ENCODE measurements around the gene MVD. TPM values are rescaled to one million over a fixed set of nuclear protein-coding genes. Genes with fewer than 3 reads are reported as not detected.

The MVD gene
- total RNA-seq, 1 experiment from 2014 or later, result 119 TPM

- intact Hi-C loops (cut with micrococcal nuclease), result no loop called here
- H3K9me3 ChIP-seq (ENCODE audit: control insufficient read depth in 1 of 2, insufficient read depth in 1 of 2, low read depth in 1 of 2, low read length in 2 of 2), result no peaks in the 10 kb centered on the region
- no peaks in the 10 kb centered on the region for H3K27me3 ChIP-seq (ENCODE audit: insufficient read depth, low read length)
- ATAC-seq (no peak), DNase-seq (ENCODE audit: low read depth, low spot score) (no peak)
- no TSS peak for BruUV-seq (replicated peaks)
- H3K4me2 ChIP-seq (ENCODE audit: low read length), result no peak overlapping the region
- no peak overlapping the region for H3K4me3 ChIP-seq (replicated peaks in 1 of 2; ENCODE audit: low read depth in 1 of 2, low read length in 2 of 2)
- H3K9ac ChIP-seq (ENCODE audit: low read length), result no peak overlapping the region
- H2AFZ ChIP-seq (ENCODE audit: low read depth, low read length, poor library complexity, severe bottlenecking), result no peak overlapping the region
- peaks cover 4 to 21% of the 10 kb centered on the region in 2 experiments; a peak in 3 of 4 replicates for H3K4me1 ChIP-seq (ENCODE audit: control insufficient read depth in 1 of 2, insufficient read depth in 2 of 2, low read length in 2 of 2)
- no peaks in the 10 kb centered on the region for H3K36me3 ChIP-seq (ENCODE audit: control insufficient read depth in 1 of 2, insufficient read depth in 2 of 2, low read length in 2 of 2)
- H4K20me1 ChIP-seq (ENCODE audit: insufficient read depth), result no peaks in the 10 kb centered on the region
- H3K79me2 ChIP-seq (ENCODE audit: insufficient read depth, low read length), result peaks cover 27% of the 10 kb centered on the region
- POLR2A ChIA-PET, result no interaction called here
- TF ChIP-seq ELF1 (IDR thresholded peaks at IDR 0.05; ENCODE audit: borderline replicate concordance, low read depth) (no peak), YY1 (IDR thresholded peaks at IDR 0.05; ENCODE audit: extremely low read depth, insufficient replicate concordance, low read depth, low read length) (no peak), ZFX (IDR thresholded peaks at IDR 0.05) (no peak), CTCF (IDR thresholded peaks at IDR 0.05 in 2 of 3, conservative IDR thresholded peaks at IDR 0.05 in 1 of 3; ENCODE audit: borderline replicate concordance in 1 of 3, insufficient read depth in 1 of 3, low read depth in 2 of 3, low read length in 2 of 3) (no peak), TCF7L2 (IDR thresholded peaks at IDR 0.05; ENCODE audit: borderline replicate concordance, extremely low read depth, insufficient read depth, insufficient read length) (no peak), ZNF274 (IDR thresholded peaks at IDR 0.05; ENCODE audit: low read depth, low read length) (no peak), JUND (IDR thresholded peaks at IDR 0.05) (no peak), EZH2phosphoT487 (IDR thresholded peaks at IDR 0.05; ENCODE audit: borderline replicate concordance) (no peak), EGR1 (IDR thresholded peaks at IDR 0.05; ENCODE audit: low read depth) (no peak), CBX3 (IDR thresholded peaks at IDR 0.05; ENCODE audit: low read depth) (no peak), SP1 (IDR thresholded peaks at IDR 0.05; ENCODE audit: low read depth) (no peak), ATF3 (IDR thresholded peaks at IDR 0.05) (no peak), ZBTB33 (IDR thresholded peaks at IDR 0.05; ENCODE audit: extremely low read depth, insufficient replicate concordance, low read length) (no peak), POLR2AphosphoS5 (IDR thresholded peaks at IDR 0.05; ENCODE audit: low read depth, low read length) (no peak), POLR2A (IDR thresholded peaks at IDR 0.05; ENCODE audit: borderline replicate concordance, extremely low read depth, insufficient read depth, insufficient read length) (no peak), MAX (IDR thresholded peaks at IDR 0.05) (no peak), RAD21 (IDR thresholded peaks at IDR 0.05; ENCODE audit: low read depth) (no peak), FOSL1 (IDR thresholded peaks at IDR 0.05; ENCODE audit: low read depth) (no peak), EZH2 (IDR thresholded peaks at IDR 0.05) (no peak), SIN3A (IDR thresholded peaks at IDR 0.05; ENCODE audit: low read depth) (no peak)
- CTCF ChIA-PET, result no interaction called here
- no peak overlapping the region for H3K27ac ChIP-seq (ENCODE audit: low read depth, low read length)
- H3K9me2 ChIP-seq (ENCODE audit: insufficient read depth), result no peaks in the 10 kb centered on the region
- RAD21 ChIA-PET (ENCODE audit: low non-redundant PET in 1 of 2, low total read pairs in 2 of 2, uncharacterized antibody in 2 of 2, unreplicated experiment in 2 of 2), result no interaction called here
Observed at GRCh38 chr16:88665148-88665547, 2.3 kb upstream of the MVD start.
